Coronary artery (tissue), 2 donors: ENCODE results near the gene MED4.

Experiments
- DNase-seq: peaks from one replicate; pipeline ENCODE4 v3.0.0-alpha.2; 2017; ENCODE audit warnings: low spot score
- H3K27ac ChIP-seq, 2 donors: fragments of 200-600 bp; sonication (generic); one replicate each; pipeline ENCODE4 v1.5.1; 2016 to 2019
- H3K4me3 ChIP-seq: fragments of 200-600 bp; sonication (generic); 2 replicates; pipeline ENCODE4 v1.5.1; 2016; ENCODE audit warnings: mild to moderate bottlenecking, moderate library complexity
- TF ChIP-seq, protein P1 (sequence below): fragments of 200-600 bp; sonication (generic); IDR thresholded peaks from one replicate; pipeline ENCODE4 v1.5.1; 2019; ENCODE audit warnings: antibody characterized with exemption

The MED4 gene

DNA sequence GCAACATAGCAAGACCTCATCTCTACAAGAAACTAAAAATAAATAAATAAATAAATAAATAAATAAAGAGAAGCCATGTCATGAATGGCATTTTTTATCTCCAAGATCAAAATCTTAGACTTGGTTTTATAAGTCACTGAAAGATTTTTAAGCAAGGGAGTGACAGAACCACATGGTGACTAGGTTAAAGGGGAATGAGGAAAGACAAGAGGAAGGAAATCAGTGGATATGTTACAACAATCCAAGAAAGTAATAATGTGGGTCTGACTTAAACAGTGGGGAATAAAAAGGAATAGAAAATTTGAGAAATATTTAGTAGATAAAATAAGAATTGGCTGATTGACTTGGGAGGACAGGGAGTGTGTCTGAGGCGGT is 18.8 kb upstream of the MED4 start:
- DNase-seq = no peak
- no peak overlapping the region for H3K27ac ChIP-seq
- TF ChIP-seq, protein P1, sequence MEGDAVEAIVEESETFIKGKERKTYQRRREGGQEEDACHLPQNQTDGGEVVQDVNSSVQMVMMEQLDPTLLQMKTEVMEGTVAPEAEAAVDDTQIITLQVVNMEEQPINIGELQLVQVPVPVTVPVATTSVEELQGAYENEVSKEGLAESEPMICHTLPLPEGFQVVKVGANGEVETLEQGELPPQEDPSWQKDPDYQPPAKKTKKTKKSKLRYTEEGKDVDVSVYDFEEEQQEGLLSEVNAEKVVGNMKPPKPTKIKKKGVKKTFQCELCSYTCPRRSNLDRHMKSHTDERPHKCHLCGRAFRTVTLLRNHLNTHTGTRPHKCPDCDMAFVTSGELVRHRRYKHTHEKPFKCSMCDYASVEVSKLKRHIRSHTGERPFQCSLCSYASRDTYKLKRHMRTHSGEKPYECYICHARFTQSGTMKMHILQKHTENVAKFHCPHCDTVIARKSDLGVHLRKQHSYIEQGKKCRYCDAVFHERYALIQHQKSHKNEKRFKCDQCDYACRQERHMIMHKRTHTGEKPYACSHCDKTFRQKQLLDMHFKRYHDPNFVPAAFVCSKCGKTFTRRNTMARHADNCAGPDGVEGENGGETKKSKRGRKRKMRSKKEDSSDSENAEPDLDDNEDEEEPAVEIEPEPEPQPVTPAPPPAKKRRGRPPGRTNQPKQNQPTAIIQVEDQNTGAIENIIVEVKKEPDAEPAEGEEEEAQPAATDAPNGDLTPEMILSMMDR = no peak

DNA sequence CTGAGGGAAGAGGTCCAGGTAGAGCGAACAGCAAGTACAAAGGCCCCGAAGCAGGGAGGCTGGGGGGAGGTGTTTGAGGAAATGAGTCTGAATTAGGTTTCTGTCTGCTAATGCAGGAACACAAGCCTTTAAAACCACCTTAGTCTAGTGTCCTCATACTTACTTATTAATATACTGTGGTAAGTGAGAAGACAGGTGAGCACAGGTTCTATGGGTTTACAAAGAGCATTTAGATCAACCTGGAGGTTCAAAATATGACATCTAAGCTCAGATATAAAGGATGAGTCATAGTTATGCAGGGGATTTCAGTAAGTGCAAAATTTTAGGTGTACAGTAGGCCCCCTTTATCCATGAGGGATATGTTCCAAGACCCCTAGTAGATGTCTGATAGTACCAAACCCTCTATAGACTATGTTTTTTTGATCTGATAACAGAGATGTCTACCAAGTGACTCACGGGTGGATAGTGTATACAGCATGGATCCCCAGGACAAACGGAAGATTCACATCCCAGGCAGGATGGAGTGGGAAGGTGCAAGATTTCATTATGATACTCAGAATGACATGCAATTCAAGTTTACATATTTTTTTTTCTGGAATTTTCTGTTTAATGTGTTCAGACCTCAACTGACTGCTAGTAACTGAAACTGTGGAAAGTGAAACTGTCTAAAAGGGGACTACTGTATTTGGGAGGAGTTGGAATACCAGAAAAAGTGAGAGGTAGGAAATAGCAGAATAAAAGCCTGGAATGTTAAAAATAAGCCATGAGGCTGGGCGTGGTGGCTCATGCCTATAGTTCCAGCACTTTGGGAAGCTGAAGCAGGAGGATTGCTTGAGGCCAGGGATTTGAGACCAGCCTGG is 18.2 kb upstream of the MED4 start:
- no peak for DNase-seq
- H3K27ac ChIP-seq = no peak overlapping the region
- no peak overlapping the region for H3K4me3 ChIP-seq
- TF ChIP-seq, protein P1 = no peak

More for the DNA sequence above, 18.8 kb upstream of the MED4 start:
- no peak overlapping the region for H3K4me3 ChIP-seq

DNA sequence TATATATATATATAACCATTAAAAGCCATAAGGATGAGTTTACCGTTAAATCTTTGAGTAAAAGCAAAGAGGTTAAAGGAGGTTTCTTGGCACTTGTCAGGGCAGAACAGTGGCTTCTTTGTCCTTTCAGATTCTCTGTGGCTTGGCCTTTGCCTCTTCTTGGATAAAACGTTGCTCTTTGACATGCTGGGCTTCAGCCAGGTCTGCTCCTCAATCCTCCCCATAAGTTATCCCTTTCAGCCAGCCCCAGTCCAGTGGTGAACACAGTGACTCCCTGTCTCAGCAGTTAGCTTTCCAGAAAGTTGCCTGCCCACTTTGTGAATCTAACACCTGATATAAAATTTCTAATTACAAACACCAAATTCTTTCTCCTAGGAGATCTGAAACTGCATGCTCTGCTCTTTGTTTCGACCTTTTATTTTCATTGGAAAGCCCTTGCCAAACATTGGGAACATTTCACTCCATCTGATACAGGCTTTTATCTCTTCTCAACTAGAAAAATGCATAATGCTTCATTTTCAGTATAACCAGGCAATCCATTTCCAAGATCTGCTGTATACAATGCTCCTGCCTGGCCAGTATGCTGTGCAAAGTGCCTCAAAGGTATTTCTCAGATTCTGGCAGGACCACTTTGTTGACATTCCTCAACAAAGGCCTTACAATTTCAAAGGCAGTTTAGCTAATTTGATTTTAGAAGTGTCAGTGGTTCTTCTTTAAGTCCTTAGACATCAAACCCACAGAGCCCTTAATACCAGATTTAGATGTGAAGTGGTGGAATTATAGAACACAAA is 16.2 kb upstream of the MED4 start:
- Histone ChIP-seq H3K27ac (peak overlapping the region in 1 of 2 donors; percentile 65), H3K4me3 (no peak overlapping the region)
- no peak for DNase-seq
- TF ChIP-seq, protein P1 = no peak

DNA sequence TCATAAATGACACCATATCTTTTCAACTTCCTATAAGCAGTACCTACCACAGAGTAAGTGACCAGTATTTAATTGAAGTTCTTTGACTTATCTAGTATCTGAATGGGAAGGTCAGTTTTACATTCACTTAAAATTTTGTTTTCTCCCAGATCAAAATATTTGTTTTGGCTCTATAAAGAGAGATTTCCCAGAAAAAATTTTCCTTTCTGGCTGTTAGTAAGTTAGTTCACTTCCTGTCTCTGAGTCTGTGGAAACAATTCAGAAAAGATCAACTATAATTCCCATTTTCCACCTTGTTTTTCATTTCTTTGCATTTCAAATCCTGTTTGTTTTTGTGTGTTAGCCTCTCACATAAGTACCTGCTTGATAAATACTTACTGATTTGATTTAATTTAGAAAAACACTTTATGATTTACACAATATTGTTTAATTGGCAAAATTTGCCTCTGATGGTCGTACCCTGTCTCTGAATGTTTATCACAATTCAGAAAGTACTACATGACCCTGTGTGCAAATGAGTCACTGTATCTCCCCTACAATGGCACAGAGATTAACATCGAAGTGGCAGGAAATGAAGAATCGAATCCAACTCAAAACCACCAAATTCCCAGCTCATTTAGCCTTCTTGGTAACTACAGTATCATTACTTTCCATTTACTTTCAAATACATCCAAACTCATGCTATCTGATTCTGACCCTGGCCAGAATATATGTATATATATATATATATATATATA is 15.4 kb upstream of the MED4 start:
- TF ChIP-seq, protein P1 = no peak
- Histone ChIP-seq H3K27ac (peak overlapping the region in 1 of 2 donors; percentile 76), H3K4me3 (peak overlapping the region; percentile 30)
- no peak for DNase-seq

GRCh38 chr13:48108106-48108505 is 13.2 kb upstream of the MED4 start:
- no peak for DNase-seq
- TF ChIP-seq, protein P1 = no peak
- Histone ChIP-seq H3K4me3 (no peak overlapping the region), H3K27ac (no peak overlapping the region)

DNA sequence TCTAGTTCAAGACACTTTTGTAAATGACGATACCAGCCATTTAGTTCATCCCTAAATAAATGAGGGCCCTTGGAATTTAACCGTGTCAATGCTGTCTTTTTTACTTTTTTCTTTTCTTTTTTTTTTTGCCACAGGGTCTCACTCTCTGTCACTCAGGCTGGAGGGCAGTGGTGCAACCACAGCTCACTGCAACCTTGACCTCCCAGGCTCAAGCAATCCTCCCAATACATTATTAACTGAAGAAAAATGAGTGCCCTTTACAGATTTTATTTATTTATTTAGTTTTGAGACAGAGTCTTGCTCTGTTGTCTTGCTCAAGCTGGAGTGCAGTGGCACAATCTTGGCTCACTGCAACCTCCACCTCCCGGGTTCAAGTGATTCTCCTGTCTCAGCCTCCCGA is 2.9 kb upstream of the MED4 start:
- DNase-seq = no peak
- TF ChIP-seq, protein P1 = no peak
- no peak overlapping the region for H3K27ac ChIP-seq
- no peak overlapping the region for H3K4me3 ChIP-seq
